ENCODE measurements around the gene UMODL1. TPM values are rescaled to one million over a fixed set of nuclear protein-coding genes. Genes with fewer than 3 reads are reported as not detected.

Gene UMODL1
- total RNA-seq, 2 experiments from 2014 or later, result not detected

DNA sequence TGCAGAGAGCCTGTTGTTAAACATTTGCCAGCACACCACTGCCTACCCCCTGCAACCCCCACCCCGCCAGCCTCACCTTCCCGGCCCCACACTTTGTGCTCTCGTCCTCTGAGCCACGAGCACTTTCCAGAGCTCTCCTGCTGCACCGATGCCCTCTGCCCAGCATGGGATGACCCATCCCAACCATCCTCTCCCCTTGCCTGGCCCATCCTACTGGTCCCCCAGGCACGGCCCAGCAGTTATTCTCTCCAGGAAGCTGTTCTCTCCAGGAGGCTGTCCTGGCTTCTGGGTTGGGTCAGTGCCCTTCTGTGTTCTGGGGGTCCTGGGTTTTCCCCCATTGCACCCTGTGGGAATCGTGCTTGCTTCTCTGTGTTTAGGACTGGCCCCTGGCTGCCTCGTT is 87.7 kb downstream of the UMODL1 start:
- no peaks in the 10 kb centered on the region for H3K27me3 Mint-ChIP-seq (ENCODE audit: low read depth)
- no peaks in the 10 kb centered on the region for H3K9me3 Mint-ChIP-seq (ENCODE audit: insufficient read depth)
- peaks cover 29% of the 10 kb centered on the region for H3K4me1 Mint-ChIP-seq (ENCODE audit: low read depth)
- no peak overlapping the region for H3K27ac Mint-ChIP-seq
- CTCF ChIA-PET, result interaction anchor here (0.8 to 2.2 kb wide), 2 partner anchors 14 to 100 kb away, joined by 3 to 6 read pairs; no protein-coding TSS in a partner anchor
- no peak for ATAC-seq
- no peak for DNase-seq
- H3K36me3 Mint-ChIP-seq (ENCODE audit: low read depth), result no peaks in the 10 kb centered on the region
- POLR2A ChIA-PET, result no interaction called here
- no peak overlapping the region for H3K4me3 Mint-ChIP-seq

DNA sequence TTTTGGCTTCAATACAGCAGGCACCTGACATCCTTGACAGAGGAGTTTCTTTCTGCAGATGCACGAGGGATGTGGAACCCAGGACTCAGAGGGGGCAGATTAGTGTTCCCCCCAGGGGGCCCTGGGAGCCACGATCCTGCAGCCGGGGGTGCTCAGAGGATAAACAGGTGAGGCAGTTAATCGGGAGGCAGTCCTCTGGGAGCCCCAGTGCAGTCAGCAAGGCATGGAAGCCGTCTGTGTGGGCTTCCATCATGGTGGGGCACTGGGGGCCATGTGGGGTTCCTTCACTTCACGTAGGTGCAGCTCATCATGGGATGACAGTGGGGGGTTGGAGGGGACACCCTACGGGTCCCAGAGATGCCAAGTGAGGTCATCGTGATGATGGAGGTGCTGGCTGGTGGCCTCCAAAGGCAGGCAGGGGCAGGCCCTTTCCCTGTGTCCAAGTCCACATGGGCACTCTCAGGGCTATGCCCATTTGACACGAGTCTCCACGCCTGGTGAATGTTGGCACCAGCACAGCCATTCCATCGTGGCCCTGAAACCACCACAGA is 88.5 kb downstream of the UMODL1 start:
- no peaks in the 10 kb centered on the region for H3K27me3 Mint-ChIP-seq (ENCODE audit: low read depth)

DNA sequence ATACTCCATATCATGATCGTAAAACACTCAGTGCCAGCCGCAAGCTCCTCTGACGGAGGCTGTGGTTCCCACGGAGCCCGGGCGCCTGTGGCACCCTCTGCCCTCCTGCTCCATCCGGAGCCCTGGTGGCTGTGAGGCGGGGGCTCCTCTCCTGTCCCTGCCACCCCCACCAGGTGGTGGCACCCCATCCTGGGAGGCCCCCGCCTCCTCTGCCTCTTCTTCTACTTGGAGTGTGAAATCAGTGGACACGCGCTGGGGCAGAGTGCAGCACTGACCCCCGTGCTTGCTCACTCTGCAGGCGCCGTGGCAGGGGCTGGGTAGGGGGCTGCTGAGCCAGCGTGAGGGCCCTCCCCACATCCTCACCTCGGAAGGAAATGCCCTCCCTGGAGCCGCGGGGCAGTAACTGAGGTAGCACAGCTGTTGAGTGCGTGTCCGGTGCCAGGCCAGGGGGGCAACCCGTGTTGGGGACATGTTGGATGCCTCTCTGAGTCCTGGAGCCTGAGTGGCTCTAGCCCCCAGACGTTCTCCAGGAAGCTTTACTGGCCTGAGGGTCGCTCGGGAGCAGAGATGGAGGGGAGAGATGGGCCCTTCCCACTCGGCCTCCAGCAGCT is 89.1 kb downstream of the UMODL1 start:
- ATAC-seq (no peak), DNase-seq (no peak)
- Mint-ChIP-seq H3K27ac (no peak overlapping the region), H3K36me3 (ENCODE audit: low read depth) (no peaks in the 10 kb centered on the region), H3K27me3 (ENCODE audit: low read depth) (no peaks in the 10 kb centered on the region), H3K4me3 (no peak overlapping the region), H3K9me3 (ENCODE audit: insufficient read depth) (no peaks in the 10 kb centered on the region), H3K4me1 (ENCODE audit: low read depth) (peaks cover 40% of the 10 kb centered on the region)
- ChIA-PET POLR2A (no interaction called here), CTCF (interaction anchor here (1.3 to 1.6 kb wide), 2 partner anchors 15 to 73 kb away, joined by 3 to 5 read pairs; no protein-coding TSS in a partner anchor)

More for the DNA sequence above, 88.5 kb downstream of the UMODL1 start:
- H3K4me3 Mint-ChIP-seq, result no peak overlapping the region
- no peak for DNase-seq
- H3K4me1 Mint-ChIP-seq (ENCODE audit: low read depth), result peaks cover 37% of the 10 kb centered on the region
- ATAC-seq, result no peak
- H3K36me3 Mint-ChIP-seq (ENCODE audit: low read depth), result no peaks in the 10 kb centered on the region
- no peaks in the 10 kb centered on the region for H3K9me3 Mint-ChIP-seq (ENCODE audit: insufficient read depth)
- ChIA-PET CTCF (interaction anchor here (0.8 to 1.6 kb wide), 3 partner anchors 15 to 99 kb away, joined by 3 to 5 read pairs (median 3); no protein-coding TSS in a partner anchor), POLR2A (no interaction called here)
- peak overlapping the region; percentile 28 for H3K27ac Mint-ChIP-seq

DNA sequence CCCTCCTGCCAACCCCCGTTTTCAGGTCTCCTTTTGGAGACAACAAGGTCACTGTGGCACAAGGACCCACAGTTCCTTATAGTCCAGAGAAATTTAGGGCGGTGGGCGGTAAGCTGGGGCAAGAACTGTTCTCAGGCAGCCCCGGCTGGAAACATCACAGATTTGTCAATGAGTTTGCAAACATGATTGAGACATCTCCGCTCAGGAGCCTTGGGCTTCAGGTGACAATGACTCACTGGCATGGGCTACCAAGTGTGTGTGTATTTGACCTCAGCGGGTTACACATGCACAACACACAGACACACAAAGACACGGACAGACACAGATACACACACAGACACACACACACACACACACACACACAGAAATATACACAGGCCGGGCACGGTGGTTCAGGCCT is 89.6 kb downstream of the UMODL1 start:
- no peak for DNase-seq
- no peak for ATAC-seq
- Mint-ChIP-seq H3K4me3 (no peak overlapping the region), H3K27ac (peak overlapping the region; percentile 9), H3K4me1 (ENCODE audit: low read depth) (peaks cover 40% of the 10 kb centered on the region), H3K27me3 (ENCODE audit: low read depth) (no peaks in the 10 kb centered on the region), H3K36me3 (ENCODE audit: low read depth) (no peaks in the 10 kb centered on the region), H3K9me3 (ENCODE audit: insufficient read depth) (no peaks in the 10 kb centered on the region)
- ChIA-PET CTCF (interaction anchor here (1.6 kb wide), 1 partner anchor 16 kb away, joined by 5 read pairs; no protein-coding TSS in a partner anchor), POLR2A (no interaction called here)

DNA sequence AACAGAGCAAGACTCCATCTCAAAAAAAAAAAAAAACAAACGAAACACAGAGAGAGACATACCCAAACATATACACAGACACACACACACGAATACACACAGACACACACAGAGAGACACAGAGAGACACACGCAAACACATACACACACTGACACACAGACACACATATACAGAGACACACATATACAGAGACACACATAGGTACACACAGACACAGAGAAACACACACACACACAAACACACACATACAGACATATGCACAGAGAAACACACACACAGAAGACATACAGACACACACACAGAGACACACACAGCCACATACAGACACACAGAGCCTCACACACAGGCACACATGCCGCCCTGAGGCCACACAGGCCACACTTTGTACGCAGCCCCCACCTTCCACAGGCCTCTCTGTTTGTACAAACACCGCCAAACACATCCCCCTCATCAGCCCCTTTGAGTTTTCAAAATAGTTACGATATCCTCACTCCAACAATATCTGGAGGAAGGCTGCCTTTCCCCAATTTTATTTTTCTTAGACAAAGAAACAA is 90.4 kb downstream of the UMODL1 start:
- H3K4me3 Mint-ChIP-seq, result no peak overlapping the region
- peaks cover 40% of the 10 kb centered on the region for H3K4me1 Mint-ChIP-seq (ENCODE audit: low read depth)
- no peaks in the 10 kb centered on the region for H3K27me3 Mint-ChIP-seq (ENCODE audit: low read depth)
- H3K36me3 Mint-ChIP-seq (ENCODE audit: low read depth), result no peaks in the 10 kb centered on the region
- DNase-seq, result peak; percentile 32
- ATAC-seq, result peak; percentile 25
- peak overlapping the region; percentile 65 for H3K27ac Mint-ChIP-seq
- ChIA-PET POLR2A (no interaction called here), CTCF (no interaction called here)
- H3K9me3 Mint-ChIP-seq (ENCODE audit: insufficient read depth), result no peaks in the 10 kb centered on the region

DNA sequence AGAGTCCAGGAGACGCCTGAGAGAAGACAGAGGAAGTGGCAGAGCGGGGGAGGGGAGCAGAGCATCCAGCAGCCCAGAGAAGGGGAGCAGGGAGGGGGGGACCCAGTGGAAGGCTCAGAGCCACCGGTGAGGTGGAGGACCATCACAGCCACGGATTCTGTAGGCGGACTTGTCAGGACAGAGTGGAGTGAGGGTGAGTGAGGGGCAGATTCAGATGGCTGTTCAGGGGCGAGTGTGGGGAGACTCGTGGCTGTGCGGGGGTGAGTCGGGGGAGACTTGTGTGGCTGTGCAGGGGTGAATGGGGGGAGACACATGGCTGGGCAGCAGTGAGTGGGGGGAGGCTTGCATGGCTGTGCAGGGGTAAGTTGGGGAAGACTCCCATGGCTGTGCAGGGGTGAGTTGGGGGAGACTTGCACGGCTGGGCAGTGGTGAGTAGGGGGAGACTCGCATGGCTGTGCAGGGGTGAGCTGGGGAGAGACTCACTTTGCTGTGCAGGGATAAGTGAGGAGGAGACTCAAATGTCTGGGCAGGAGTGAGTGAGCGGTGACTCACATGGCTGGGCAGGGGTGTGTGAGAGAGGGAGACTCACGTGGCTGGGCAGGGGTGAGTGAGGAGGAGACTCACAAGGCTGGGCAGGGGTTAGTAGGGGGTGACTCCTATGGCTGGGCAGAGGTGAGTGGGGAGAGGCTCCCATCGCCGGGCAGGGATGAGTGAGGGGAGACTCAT is 91.0 kb downstream of the UMODL1 start:
- DNase-seq, result peak; percentile 62
- POLR2A ChIA-PET, result no interaction called here

DNA sequence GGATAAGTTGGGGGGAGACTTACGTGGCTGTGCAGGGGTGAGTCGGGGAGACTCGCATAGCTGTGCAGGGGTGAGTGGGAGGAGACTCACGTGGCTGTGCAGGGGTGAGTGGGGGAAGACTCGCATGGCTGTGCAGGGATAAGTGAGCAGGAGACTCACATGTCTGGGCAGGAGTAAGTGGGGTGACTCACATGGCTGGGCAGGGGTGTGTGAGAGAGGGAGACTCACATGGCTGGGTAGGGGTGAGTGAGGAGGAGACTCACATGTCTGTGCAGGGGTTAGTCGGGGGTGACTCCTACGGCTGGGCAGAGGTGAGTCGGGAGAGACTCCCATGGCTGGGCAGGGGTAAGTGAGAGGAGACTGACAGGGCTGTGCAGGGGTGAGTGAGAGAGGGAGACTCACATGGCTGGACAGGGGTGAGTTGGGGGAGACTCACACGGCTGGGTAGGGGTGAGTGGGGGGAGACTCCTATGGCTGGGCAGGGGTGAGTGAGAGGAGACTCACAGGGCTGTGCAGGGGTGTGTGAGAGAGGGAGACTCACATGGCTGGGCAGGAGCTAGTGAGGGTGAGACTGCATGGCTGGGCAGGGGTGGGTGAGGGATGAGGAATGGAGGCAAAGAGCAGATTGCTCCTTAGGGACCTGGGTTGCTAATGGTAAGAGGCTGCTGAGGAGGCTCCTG is 91.9 kb downstream of the UMODL1 start:
- Mint-ChIP-seq H3K27ac (peak overlapping the region; percentile 40), H3K4me3 (no peak overlapping the region), H3K4me1 (ENCODE audit: low read depth) (peaks cover 40% of the 10 kb centered on the region), H3K36me3 (ENCODE audit: low read depth) (no peaks in the 10 kb centered on the region), H3K27me3 (ENCODE audit: low read depth) (peaks cover 5% of the 10 kb centered on the region), H3K9me3 (ENCODE audit: insufficient read depth) (no peaks in the 10 kb centered on the region)
- ChIA-PET POLR2A (no interaction called here), CTCF (interaction anchor here (2.5 to 6.6 kb wide), 5 partner anchors 26 to 97 kb away, joined by 14 to 107 read pairs (median 30); partner anchors contain the start of gene ABCG1)
- peak; percentile 38 for ATAC-seq
- peak; percentile 33 for DNase-seq

More for the DNA sequence above, 91.0 kb downstream of the UMODL1 start:
- Mint-ChIP-seq H3K27ac (peak overlapping the region; percentile 65), H3K36me3 (ENCODE audit: low read depth) (no peaks in the 10 kb centered on the region), H3K4me1 (ENCODE audit: low read depth) (peaks cover 40% of the 10 kb centered on the region), H3K27me3 (ENCODE audit: low read depth) (no peaks in the 10 kb centered on the region), H3K4me3 (no peak overlapping the region), H3K9me3 (ENCODE audit: insufficient read depth) (no peaks in the 10 kb centered on the region)
- peak; percentile 33 for ATAC-seq
- CTCF ChIA-PET, result interaction anchor here (2.5 kb wide), 1 partner anchor 30 kb away, joined by 14 read pairs; no protein-coding TSS in a partner anchor

DNA sequence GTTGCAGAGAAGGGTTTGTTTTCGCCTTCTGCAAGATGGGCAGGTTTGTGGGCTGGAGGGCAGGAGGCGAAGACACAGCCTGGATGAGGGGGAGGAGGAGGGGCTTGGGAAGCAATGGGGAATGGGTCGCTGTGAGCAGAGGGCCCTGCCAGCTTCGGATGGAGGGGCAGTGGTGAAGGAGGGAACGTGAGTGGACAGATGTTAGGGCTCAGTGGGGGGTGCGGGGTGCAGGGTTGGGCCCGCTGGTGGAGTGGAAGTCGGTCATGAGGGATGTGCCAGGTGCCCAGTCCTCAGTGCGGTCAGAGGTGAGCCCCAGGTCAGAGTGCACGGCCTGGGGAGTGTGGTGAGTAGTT is 92.4 kb downstream of the UMODL1 start:
- H3K36me3 Mint-ChIP-seq (ENCODE audit: low read depth), result no peaks in the 10 kb centered on the region
- H3K4me1 Mint-ChIP-seq (ENCODE audit: low read depth), result peaks cover 40% of the 10 kb centered on the region
- POLR2A ChIA-PET, result interaction anchor here (0.8 to 1.4 kb wide), 2 partner anchors 25 to 75 kb away, joined by 3 read pairs; no protein-coding TSS in a partner anchor
- peak overlapping the region; percentile 40 for H3K27ac Mint-ChIP-seq
- DNase-seq, result no peak
- H3K9me3 Mint-ChIP-seq (ENCODE audit: insufficient read depth), result no peaks in the 10 kb centered on the region
- no peak for ATAC-seq
- no peak overlapping the region for H3K4me3 Mint-ChIP-seq
- peaks cover 5% of the 10 kb centered on the region for H3K27me3 Mint-ChIP-seq (ENCODE audit: low read depth)
- CTCF ChIA-PET, result interaction anchor here (0.7 to 6.6 kb wide), 22 partner anchors 10 to 252 kb away, joined by 3 to 107 read pairs (median 6); partner anchors contain the start of gene ABCG1

DNA sequence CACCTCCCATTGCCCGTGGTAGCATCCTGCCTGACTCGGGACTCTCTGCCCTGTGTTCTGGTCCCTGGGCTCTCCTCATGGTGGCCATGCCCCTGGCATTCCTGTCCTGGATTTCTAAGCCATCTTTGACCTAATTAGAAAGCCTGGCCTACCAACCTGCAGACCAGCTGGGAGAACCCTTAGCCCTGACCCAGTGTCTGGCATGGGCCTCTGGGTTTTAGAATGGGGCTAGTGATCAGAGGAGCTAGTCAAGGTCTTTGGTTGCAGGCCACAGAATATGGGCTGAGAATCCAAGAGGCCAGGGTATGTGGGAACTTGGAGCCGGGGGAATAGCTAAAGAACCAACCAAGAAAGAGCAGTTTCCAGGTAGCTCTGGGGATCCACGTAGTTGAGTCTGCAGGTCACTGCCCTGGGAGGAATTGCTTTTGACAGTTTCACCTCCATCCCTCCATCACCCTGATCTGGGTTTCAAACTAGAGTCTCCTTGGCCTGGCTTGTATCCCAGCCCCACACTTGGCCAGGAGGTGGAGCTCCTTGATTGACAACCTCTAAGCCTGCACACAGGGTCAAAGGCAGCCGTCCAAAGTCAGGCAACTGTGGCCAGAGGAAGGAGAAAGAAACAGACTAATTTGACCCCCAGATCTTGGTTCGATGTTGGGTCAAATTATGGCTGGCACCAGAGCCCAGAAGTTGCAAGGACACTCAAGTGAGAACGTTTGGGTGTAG is 93.1 kb downstream of the UMODL1 start:
- H3K27ac Mint-ChIP-seq, result no peak overlapping the region
- DNase-seq (peak; percentile 71), ATAC-seq (peak; percentile 66)
- no peak overlapping the region for H3K4me3 Mint-ChIP-seq
- H3K27me3 Mint-ChIP-seq (ENCODE audit: low read depth), result peaks cover 5% of the 10 kb centered on the region
- H3K36me3 Mint-ChIP-seq (ENCODE audit: low read depth), result no peaks in the 10 kb centered on the region
- H3K4me1 Mint-ChIP-seq (ENCODE audit: low read depth), result peaks cover 40% of the 10 kb centered on the region
- H3K9me3 Mint-ChIP-seq (ENCODE audit: insufficient read depth), result no peaks in the 10 kb centered on the region
- ChIA-PET CTCF (interaction anchor here (0.7 to 6.6 kb wide), 35 partner anchors 9 to 363 kb away, joined by 3 to 107 read pairs (median 4); partner anchors contain the start of gene ABCG1), POLR2A (interaction anchor here (0.7 to 1.4 kb wide), 3 partner anchors 8 to 74 kb away, joined by 3 read pairs; no protein-coding TSS in a partner anchor)

DNA sequence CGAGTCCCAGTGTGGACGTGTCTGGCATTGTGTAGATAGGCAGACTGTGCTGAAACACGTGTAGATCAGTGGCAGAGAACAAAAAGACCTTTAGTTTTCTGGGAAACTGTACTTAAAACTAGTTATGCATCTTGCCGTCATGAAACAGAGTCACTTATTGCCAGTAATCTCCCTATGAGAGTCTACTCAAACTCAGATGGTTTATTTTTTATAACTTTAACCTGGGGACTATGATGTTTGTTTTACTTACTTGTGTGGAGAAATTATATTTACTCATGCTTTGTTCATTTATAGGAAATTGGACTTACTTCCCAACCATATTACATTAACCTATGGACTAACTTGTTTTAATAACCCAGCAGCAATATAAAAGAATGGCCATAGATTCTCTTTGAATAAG is 93.7 kb downstream of the UMODL1 start:
- no peak for DNase-seq
- H3K27me3 Mint-ChIP-seq (ENCODE audit: low read depth), result peaks cover 5% of the 10 kb centered on the region
- ChIA-PET CTCF (interaction anchor here (0.9 to 6.6 kb wide), 22 partner anchors 13 to 134 kb away, joined by 3 to 107 read pairs (median 4); partner anchors contain the start of gene ABCG1), POLR2A (interaction anchor here (1.4 kb wide), 1 partner anchor 74 kb away, joined by 3 read pairs; no protein-coding TSS in a partner anchor)
- no peaks in the 10 kb centered on the region for H3K9me3 Mint-ChIP-seq (ENCODE audit: insufficient read depth)
- peaks cover 38% of the 10 kb centered on the region for H3K4me1 Mint-ChIP-seq (ENCODE audit: low read depth)
- H3K27ac Mint-ChIP-seq, result no peak overlapping the region
- ATAC-seq, result no peak
- H3K36me3 Mint-ChIP-seq (ENCODE audit: low read depth), result no peaks in the 10 kb centered on the region
- H3K4me3 Mint-ChIP-seq, result no peak overlapping the region
